ENCODE measurements around the gene DDIT3.
A peak's percentile ranks its signal among the peaks of the same experiment; 100 is the strongest.
"Not testable (repeated sequence)": the region's sequence is repeated elsewhere in the genome, so short reads cannot be mapped to it uniquely, and the experiment has no call there.

DDIT3 gene, protein sequence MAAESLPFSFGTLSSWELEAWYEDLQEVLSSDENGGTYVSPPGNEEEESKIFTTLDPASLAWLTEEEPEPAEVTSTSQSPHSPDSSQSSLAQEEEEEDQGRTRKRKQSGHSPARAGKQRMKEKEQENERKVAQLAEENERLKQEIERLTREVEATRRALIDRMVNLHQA

DNA sequence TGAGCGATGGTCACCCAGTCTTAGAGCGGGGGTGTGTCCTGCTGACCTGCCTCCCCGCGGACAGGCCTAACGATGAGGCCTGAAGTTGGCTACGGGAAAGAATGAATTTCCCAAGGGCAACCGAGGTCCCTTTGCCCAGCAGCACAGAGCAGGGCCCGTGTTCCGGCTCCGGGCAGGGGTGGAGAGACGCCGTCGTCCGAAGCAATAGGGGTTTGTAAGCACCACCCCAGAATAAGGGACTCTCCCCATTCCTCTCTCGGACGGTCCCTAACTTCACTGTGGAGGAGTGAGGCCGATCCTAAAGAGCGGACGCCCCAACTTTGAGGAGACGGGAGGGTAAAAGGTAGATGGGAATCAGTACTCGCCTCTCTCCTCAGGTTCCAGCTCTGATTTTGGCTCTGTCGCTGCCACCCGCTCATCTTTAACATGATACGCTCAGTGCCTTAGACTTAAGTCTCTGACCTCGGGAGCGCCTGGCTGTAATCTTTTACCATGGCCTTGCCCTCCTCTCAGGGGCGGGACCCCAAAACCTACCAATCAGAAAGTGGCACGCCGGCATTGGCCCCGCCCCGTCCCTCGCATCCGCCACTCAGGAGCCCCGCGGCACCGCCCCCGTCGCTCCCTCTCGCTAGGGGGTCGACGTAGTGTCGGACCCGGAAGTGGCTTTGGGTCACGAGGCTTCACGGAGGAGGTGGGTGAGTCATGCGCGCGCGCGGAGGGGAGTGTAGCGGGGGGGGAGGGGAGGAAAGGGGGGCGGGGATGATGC lies at the start of gene DDIT3:
DDIT3 (minus strand) TSS at position 462 of the 766 bp plus-strand sequence. CDS start 3,108 bp downstream, outside the sequence.
- peak; percentile 99 for DNase-seq (ENCODE audit: extremely low read depth in 1 of 2, low read depth in 1 of 2)

DNA sequence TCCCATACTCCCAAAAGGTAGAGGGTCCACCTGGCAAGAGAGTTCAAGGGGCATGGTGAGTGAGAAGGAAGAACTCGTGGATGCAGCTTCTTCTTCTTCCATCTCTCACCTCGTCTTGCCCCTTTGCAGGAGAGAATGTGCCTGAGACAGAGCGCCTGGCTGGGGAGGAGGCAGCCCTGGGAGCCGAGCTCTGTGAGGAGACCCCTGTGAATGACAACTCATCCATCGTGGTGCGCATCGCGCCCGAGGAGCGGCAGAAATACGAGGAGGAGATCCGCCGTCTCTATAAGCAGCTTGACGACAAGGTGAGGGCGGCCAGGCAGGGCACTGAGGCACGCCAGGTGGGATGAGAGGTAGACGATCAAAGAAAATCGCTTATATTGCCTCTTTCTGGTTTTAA lies 49.5 kb upstream of the DDIT3 start:
- no peak for DNase-seq (ENCODE audit: extremely low read depth in 1 of 2, low read depth in 1 of 2)

DNA sequence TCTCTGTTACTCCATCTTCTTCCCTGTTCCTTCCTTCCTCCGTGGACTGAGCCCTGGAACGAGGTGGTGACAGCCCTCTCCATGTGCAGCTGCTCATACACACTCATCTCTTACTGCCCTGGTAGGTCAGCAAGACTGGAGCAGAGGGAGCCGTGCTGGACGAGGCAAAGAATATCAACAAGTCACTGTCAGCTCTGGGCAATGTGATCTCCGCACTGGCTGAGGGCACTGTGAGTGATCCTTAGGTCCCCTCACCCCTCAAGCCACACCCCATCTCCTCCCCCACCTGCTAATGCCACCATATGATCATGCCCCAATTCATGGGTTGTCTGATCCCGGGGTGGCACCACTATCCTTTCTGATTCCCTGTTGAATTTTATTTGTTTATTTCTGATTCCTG lies 48.5 kb upstream of the DDIT3 start:
- DNase-seq (ENCODE audit: extremely low read depth in 1 of 2, low read depth in 1 of 2), result no peak

DNA sequence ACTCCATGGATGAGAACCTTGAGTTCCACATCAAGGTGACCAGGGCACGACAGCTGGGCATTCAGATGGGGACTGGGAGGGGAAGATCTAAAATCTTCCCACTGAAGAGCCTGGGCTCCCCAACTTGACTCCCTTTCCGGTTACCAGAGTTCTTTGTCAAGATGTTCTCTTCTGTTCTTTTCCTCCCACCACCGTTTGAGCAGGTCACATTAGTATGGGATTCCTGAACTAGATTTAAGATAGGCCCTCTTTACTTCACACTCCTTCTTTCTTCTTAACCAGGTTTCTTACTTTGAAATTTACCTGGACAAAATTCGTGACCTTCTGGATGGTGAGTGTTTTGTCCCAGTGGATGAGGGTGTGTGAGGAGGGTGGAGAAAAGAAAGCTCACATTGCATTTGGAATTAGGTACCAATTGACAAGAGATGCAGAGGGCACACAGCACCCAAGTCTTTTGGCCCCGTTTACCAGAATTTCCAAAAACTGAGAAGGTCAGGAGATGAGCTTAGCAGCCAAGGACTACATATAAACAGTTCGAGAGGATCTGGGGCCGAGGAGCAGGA lies 43.9 kb upstream of the DDIT3 start:
- no peak for DNase-seq (ENCODE audit: extremely low read depth in 1 of 2, low read depth in 1 of 2)

DNA sequence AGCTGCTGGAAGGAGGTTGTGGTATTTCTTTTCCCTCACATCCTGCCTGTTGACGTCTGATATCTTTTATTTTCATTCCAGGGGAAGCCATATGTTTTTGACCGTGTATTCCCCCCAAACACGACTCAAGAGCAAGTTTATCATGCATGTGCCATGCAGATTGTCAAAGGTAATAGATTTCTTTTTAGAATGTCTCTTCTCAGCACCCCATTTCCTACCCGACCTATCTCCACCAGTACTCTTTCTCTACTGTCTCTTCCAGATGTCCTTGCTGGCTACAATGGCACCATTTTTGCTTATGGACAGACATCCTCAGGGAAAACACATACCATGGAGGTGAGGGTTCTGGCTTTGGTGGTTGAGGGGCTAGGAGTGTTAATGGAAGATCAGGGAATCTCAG lies 43.0 kb upstream of the DDIT3 start:
- no peak for DNase-seq (ENCODE audit: extremely low read depth in 1 of 2, low read depth in 1 of 2)

DNA sequence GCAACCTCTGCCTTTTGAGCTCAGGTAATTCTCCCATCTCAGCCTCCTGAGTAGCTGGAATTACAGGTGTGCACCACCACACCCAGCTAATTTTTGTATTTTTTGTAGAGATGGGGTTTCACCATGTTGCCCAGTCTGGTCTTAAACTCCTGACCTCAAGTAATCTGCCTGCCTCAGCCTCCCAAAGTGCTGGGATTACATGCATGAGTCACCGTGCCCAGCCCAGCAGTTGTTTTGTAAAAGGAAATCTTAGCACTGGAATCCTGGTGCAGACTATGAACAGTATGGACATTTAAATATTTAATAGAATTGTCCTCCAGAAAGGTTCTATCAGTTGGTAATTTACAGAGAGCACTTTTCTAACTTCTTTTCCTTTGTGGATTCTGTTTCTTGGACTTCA lies 40.8 kb upstream of the DDIT3 start:
- not testable (repeated sequence) for DNase-seq (ENCODE audit: extremely low read depth in 1 of 2, low read depth in 1 of 2)

DNA sequence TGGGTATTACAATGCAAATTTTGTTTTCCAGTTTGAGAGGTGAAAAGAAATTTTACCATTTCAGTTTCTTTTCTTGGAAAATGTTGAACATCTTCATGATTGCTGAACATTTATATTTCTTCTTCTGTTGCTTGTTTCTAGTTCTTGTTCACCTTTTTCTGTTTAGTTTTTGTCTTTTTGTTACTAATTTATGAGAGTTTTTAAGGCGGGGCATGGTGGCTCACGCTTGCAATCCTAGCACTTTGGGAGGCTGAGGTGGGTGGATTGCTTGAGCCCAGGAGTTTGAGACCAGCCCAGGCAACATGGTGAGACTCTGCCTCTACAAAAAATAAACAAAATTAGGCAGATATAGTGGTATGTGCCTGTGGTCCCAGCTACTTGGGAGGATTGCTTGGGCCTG lies 40.2 kb upstream of the DDIT3 start:
- no peak for DNase-seq (ENCODE audit: extremely low read depth in 1 of 2, low read depth in 1 of 2)

DNA sequence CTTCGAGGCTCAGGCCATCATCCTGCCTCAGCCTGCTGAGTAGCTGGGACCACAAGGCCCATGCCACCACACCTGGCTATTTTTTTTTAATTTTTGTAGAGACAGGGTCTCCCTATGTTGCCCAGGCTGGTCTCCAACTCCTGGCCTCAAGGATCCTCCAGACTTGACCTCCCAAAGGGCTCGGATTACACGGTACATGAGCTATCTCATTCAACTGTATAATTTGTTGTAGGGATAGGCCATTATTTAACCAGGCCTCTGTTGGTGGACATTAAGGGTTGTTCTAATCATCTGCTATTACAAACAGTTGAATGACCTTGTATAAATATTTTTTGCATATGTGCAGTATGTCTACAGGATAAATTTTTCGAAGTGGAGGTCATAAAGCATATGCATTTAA lies 38.5 kb upstream of the DDIT3 start:
- DNase-seq (ENCODE audit: extremely low read depth in 1 of 2, low read depth in 1 of 2), result no peak

DNA sequence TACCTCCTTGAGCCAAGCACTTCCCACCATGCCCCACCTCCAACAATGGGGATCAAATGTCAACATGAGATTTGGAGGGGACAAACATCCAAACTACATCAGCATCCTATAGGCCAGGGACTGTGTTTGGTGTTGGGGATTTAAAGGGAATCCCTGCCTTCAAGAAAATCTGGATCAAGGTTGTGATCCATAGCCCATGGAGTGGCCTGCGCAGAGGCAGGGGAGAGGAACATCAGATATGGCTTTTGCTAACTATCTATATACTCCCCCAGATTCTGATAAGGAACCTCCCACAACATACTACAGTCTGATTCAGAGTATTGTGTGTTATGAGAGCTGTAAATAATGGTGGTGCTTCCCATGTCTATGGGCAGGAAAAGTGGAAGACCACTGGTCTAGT lies 34.6 kb upstream of the DDIT3 start:
- DNase-seq (ENCODE audit: extremely low read depth in 1 of 2, low read depth in 1 of 2), result no peak

DNA sequence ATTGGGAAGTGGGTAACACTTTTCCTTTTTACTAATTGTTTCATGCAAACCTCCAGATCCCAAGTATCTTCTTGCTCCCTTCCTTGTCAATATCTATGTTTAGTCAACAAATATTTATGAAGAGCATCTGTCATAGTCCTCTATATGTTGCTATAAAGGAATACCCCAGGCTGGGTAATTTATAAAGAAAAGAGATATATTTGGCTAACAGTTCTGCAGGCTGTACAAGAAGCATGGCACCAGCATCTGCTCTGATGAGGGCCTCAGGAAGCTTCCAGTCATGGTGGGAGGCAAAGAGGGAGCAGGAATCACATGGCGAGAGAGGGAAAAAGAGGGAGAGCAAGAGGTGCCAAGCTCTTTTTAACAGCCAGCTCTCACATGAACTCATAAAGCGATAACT lies 34.1 kb upstream of the DDIT3 start:
- DNase-seq (ENCODE audit: extremely low read depth in 1 of 2, low read depth in 1 of 2), result no peak

DNA sequence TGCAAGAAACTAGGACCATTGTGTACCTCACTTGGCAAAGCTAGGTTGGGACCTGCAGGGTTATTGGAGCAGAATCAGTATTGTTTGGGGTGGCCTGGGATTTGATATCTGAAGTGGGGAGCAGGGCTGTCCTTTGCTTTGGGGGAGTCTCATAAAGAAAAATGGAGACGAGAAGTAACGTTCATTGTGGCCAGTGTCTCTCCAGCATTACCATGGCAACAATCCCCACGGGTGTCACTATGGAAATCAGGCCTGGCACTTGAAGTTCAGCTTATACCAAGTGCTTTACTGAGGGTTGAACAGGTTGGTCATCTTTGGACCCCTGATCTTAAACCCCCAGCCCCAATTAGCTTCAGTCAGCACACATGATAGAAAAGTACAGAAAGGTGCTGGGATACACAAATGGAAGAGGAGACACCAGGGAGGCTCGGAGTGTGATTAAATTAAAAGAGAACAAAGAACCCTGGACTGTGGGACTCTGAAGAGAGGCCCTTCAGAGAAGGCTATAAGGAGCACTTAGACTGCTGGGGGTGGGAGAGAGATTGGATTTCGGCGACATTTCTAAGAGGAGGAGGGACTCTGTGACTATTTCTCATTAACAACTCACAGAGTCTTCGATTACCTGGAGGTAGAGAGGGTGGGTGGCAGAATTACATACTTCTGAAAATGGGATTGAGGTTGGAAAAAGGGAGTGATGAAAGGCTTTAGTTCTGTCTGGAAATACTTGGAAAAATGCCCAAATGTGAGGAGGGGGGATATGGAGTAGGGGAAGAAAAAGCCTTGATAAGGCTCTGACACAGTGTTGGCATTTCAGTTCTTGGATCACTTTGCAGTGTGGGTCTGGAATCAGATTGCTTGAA lies 33.3 kb upstream of the DDIT3 start:
- DNase-seq (ENCODE audit: extremely low read depth in 1 of 2, low read depth in 1 of 2), result no peak

DNA sequence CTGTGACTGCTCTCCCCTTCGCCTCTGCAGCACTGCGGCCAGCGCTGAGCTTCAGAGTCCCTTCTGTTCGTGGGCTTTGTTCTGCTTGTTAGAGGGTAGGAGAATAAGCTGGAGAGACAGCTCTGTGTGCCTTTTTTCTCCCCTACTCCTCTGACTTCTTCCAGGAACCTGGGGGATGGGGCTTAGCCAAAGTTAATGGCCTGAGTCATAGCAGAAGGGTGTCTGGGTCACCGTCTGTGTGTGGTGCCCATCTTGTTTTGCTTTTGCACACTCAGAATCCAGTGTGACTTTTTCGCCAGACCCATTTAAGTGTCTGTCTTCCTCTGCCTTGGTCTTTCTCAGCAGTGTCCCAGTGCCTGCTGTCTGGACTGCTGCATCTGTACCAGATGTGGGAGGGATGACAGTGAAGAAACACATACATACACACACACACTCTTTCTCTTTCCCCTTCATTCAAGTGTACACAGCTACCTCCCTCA lies 32.6 kb upstream of the DDIT3 start:
- DNase-seq (ENCODE audit: extremely low read depth in 1 of 2, low read depth in 1 of 2), result no peak

DNA sequence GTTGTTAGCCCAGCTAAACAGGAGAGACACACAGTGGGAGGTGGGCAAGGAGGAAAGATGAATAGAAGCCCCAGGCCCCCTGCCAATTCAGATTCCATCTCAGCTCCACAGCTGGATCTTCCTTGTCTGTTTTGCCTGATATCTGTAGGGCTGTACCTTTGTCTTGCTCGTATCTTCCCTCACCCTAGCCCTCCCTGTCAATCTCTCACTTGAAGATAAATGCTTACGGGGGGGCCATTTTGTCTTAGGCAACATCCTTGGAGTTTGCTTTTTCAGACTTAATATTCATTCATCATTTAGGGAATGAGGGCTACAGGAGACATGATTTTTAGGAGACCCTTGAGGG lies 32.0 kb upstream of the DDIT3 start:
- DNase-seq (ENCODE audit: extremely low read depth in 1 of 2, low read depth in 1 of 2), result no peak

DNA sequence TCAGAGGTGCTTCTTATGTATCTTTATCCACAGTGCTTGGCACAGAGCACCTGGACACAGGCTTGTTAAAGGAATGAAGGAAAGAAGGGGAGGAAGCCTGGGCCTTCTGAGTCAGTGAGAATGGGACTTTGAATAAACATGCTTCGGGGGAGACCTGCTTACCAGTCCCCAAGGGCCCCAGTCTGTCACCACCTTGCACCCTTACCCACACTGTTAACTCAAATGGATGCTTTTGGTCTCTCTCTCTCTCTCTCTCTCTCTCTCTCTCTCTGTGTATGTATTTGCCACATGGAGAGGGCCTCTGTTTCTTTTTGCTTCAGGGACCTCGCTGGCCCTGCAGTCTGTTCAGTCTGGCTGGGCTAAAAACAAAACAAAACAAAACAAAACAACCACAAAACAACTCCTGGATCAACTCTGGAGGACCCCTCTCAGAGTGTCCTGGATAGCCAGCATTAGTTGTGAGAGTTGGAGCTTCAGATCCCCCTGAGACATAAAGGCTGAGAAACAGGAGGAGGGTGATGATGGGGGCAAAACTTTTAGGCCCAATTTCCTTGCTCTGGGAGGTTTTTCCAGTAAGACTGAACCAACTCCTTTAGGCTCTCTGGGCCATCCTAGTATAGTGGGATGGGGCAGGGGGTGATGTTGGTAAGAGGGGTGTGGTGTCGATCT lies 31.5 kb upstream of the DDIT3 start:
- DNase-seq (ENCODE audit: extremely low read depth in 1 of 2, low read depth in 1 of 2), result no peak

DNA sequence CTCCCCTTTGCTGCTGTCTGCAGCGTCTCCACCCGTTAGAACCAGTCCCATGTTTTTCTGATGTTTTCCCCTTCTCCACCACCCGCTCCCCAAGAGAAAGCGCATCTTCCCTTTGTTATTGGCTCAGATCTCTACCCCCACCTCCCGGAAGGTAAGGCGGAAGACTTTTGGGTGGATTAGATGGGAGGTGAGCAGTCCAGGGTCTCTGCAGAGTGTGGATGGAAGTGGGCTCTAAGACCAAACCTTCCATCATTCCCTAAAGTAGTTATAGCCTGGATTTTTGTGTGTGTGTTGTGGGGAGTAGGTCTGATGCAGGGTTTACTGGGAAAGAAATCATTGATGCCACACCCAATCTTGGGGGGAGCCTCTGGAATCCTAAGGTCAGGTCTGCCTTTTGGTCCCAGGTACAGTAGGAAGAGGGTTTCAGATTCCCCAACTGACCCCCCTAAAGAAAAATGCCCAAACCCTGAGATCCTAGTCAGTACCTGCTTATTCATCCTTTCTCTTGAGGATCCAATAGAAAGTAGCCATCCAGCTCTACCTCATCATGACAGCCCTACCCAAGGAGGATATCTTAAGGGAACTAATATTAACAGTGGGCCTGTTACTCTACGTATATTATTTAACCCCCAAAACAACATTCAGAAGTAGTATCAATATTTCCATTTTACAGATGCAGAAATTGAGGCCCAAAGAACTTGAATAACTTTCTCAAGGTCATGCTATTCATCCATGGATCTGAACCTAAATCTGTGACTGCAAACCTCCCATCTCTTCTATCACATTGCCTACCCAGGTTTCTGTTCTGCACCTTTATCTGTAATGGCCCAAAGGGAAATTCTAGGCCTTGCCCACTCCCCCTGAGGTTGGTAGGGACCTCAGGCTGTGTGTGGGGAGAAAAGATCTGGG lies 30.6 kb upstream of the DDIT3 start:
- no peak for DNase-seq (ENCODE audit: extremely low read depth in 1 of 2, low read depth in 1 of 2)

DNA sequence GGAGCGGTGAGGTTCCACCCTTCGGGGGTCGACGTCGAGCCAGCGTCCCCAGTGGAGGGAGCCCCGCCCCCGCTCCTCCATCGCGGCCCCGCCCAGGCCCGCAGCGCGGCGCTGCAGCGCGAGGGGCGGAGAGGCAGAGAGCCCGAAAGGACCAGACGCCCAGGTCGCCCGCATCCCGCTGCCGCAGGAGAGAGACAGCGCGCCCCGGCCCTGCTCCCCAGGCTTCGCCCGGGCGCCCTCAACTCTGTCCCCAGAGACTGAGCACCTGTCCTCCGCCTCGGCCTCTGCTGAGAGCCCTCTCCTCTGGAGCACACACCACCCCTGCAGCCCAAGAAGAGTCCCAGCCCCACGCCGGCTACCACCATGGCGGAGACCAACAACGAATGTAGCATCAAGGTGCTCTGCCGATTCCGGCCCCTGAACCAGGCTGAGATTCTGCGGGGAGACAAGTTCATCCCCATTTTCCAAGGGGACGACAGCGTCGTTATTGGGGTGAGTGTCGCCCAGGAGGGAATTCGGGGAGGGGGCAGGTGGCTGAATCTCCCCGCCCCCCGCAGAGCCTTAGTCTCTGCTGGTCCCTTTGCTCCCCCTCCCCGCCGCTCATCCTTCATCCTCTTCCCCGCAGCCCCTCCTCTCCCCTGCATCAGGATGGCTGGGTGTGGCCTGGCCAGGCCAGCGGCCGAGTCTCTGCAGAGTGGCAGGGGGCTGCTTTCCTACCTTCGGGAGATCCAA lies 29.8 kb upstream of the DDIT3 start, which contains the start of gene KIF5A:
KIF5A (plus strand) TSS at position 136 of the 732 bp plus-strand sequence; CDS start at position 364, 228 bp downstream.
- peak; percentile 43 to 45 for DNase-seq (ENCODE audit: extremely low read depth in 1 of 2, low read depth in 1 of 2)

DNA sequence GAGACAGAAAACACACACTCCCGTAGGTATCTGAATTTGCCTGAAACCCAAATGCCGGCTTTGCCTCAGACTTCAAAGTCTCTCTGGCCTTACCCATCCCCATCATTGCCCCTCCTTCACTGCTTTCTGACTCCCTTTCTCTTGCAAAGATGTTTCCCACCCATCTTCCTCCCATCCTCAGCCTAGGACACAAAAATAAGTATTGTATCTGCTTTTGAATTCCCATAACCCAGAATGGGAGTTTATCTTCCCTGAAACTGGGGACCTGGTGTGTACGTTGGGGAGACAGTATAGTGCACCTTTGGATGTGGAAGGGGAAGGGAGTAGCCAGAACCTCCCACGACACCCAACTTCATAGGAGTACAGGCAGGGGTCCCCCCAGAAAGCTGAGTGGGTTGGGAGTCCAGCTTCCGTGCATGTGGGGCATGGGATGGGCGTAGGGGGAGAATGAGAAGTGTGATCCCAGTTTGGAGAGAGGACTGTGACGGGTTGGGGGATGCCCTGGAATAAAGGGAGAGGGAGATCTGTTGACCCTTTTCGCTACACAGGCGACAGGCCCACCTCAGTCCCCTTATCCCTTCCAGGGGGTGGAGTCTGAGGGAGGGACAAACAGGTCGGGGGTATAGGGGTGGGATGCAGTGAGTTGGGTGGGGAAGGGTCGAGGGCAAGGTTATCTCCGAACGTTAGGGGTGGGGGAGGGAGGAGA lies 29.0 kb upstream of the DDIT3 start:
- DNase-seq (ENCODE audit: extremely low read depth in 1 of 2, low read depth in 1 of 2), result no peak

DNA sequence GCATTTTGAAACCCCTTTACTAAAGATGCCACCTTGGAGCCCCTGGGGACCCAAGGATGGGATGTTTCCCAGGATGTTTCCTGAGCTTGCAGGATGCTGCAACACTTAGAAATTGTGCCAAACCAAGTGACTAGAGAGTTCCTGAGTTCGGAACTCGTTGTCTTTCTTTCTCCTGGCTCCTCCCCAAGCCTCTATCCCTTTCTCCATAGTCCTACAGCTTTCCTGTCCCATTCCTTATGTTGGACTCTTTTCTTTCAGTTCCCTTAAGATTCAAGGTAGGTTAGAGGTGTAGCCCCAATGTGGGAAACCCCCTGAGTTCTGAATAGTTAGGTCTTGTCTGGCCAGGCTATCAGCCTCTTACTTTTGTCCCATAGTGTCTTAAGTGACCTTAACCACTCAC lies 28.2 kb upstream of the DDIT3 start:
- no peak for DNase-seq (ENCODE audit: extremely low read depth in 1 of 2, low read depth in 1 of 2)

DNA sequence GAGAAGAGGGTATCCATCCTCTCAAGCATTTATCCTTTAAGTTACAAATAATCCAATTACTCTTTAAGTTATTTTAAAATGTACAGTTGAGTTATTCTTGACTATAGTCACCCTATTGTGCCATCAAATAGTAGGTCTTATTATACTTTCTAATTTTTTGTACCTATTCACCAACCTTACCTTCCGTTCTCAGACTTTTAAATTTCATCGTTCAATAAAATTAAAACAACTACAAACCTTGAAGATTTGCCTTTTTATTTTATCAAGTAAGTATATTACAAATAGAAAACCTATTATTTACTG lies 27.6 kb upstream of the DDIT3 start:
- DNase-seq (ENCODE audit: extremely low read depth in 1 of 2, low read depth in 1 of 2), result no peak

Measured in stimulated activated CD8-positive, alpha-beta memory T cell treated with anti-CD3 and anti-CD28 coated beads, Interleukin-7, amount 100 ng/mL, for 48 hours (primary cell).